Measurements from ENCODE around the gene TEAD4. TPM values are rescaled to one million over a fixed set of nuclear protein-coding genes. Genes with fewer than 3 reads are reported as not detected.

Gene TEAD4
- total RNA-seq, 4 donors from 2014 or later = 28.5 to 50.9 (median 37.0) TPM

DNA sequence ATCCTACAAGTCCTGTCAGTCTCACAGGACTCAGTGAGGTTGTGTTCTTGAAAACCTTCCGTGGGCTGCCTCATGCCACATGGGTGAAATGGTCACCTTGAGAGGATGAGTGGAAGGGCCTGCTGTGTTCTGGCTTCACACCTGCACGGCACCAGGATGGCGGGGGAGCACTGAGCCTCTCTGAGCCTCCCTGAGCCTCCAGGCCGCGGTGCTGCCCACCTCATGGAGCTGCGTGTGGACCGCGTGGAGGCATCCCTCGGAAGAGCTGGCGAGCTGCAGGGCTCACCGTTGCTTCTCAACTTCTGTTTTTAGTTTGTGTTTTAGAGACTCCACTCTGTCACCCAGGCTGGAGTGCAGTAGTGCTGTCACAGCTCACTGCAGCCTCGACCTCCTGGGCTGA, 56.2 kb downstream of the TEAD4 start:
- Histone ChIP-seq H3K27ac (no peak overlapping the region), H3K27me3 (no peaks in the 10 kb centered on the region), H3K4me1 (peaks cover 0 to 5% of the 10 kb centered on the region in 2 donors), H3K9me3 (no peaks in the 10 kb centered on the region), H3K36me3 (peaks cover 0 to 5% of the 10 kb centered on the region in 2 donors), H3K4me3 (replicated peaks in 1 of 3) (no peak overlapping the region)
- WGBS, 2 donors = 94 to 96% methylated on average over 12 of the region's 12 CpGs
- TF ChIP-seq CTCF (IDR thresholded peaks at IDR 0.05) = no peak
- TF ChIP-seq POLR2A (IDR thresholded peaks at IDR 0.05) = no peak
- DNase-seq = no peak
- intact Hi-C loops (cut with DNase I) = no loop called here

- no peak for DNase-seq
- 80 to 81% methylated on average over 8 of the region's 8 CpGs for WGBS, 2 donors
- intact Hi-C loops (cut with DNase I) = no loop called here
Measured at GRCh38 chr12:3016191-3016590, 57.0 kb downstream of the TEAD4 start.

GRCh38 chr12:3017281-3017680, 58.1 kb downstream of the TEAD4 start:
- no peak for DNase-seq
- H3K27ac ChIP-seq = no peak overlapping the region
- no peaks in the 10 kb centered on the region for H3K27me3 ChIP-seq
- no peak for TF ChIP-seq POLR2A (IDR thresholded peaks at IDR 0.05)
- no peak for TF ChIP-seq CTCF (IDR thresholded peaks at IDR 0.05)
- WGBS, 2 donors = 88 to 93% methylated on average over 4 to 10 of the region's 11 CpGs
- H3K36me3 ChIP-seq = peaks cover 6 to 14% of the 10 kb centered on the region in 2 donors
- intact Hi-C loops (cut with DNase I) = no loop called here
- no peaks in the 10 kb centered on the region for H3K9me3 ChIP-seq
- H3K4me1 ChIP-seq = peaks cover 0 to 5% of the 10 kb centered on the region in 2 donors
- H3K4me3 ChIP-seq (replicated peaks in 1 of 3) = no peak overlapping the region

More at GRCh38 chr12:3016191-3016590, 57.0 kb downstream of the TEAD4 start:
- no peak for TF ChIP-seq POLR2A (IDR thresholded peaks at IDR 0.05)
- no peak for TF ChIP-seq CTCF (IDR thresholded peaks at IDR 0.05)
- Histone ChIP-seq H3K27me3 (no peaks in the 10 kb centered on the region), H3K9me3 (no peaks in the 10 kb centered on the region), H3K4me3 (replicated peaks in 1 of 3) (no peak overlapping the region), H3K36me3 (peaks cover 0 to 5% of the 10 kb centered on the region in 2 donors), H3K4me1 (peaks cover 0 to 5% of the 10 kb centered on the region in 2 donors), H3K27ac (no peak overlapping the region)

- Histone ChIP-seq H3K36me3 (peaks cover 10 to 21% of the 10 kb centered on the region in 2 donors), H3K4me3 (replicated peaks in 1 of 3) (no peak overlapping the region), H3K27ac (no peak overlapping the region), H3K4me1 (peaks cover 0 to 5% of the 10 kb centered on the region in 2 donors), H3K27me3 (no peaks in the 10 kb centered on the region), H3K9me3 (no peaks in the 10 kb centered on the region)
- no peak for DNase-seq
- WGBS, 2 donors = 93% methylated on average over 8 to 13 of the region's 15 CpGs
- intact Hi-C loops (cut with DNase I) = no loop called here
- TF ChIP-seq POLR2A (IDR thresholded peaks at IDR 0.05) (no peak), CTCF (IDR thresholded peaks at IDR 0.05) (no peak)
Measured at GRCh38 chr12:3018284-3019004, 59.2 kb downstream of the TEAD4 start.

- no peak overlapping the region for H3K27ac ChIP-seq
- H3K4me1 ChIP-seq = no peaks in the 10 kb centered on the region
- H3K36me3 ChIP-seq = peaks cover 10 to 21% of the 10 kb centered on the region in 2 donors
- no peaks in the 10 kb centered on the region for H3K9me3 ChIP-seq
- H3K4me3 ChIP-seq (replicated peaks in 1 of 3) = no peak overlapping the region
- DNase-seq = no peak
- no peaks in the 10 kb centered on the region for H3K27me3 ChIP-seq
- no peak for TF ChIP-seq POLR2A (IDR thresholded peaks at IDR 0.05)
- TF ChIP-seq CTCF (IDR thresholded peaks at IDR 0.05) = no peak
- 91 to 92% methylated on average over 25 of the region's 25 CpGs for WGBS, 2 donors
- intact Hi-C loops (cut with DNase I) = no loop called here
Measured at GRCh38 chr12:3019005-3019680, 59.9 kb downstream of the TEAD4 start.

Data from thyroid gland (tissue), 4 donors.